GM21390 (cell line): ENCODE results near the gene NUDT6.
"Not testable (repeated sequence)": the region's sequence is repeated elsewhere in the genome, so short reads cannot be mapped to it uniquely, and the experiment has no call there.

Experiments
- ATAC-seq: cut with Tn5 transposase; IDR thresholded peaks from one replicate; pipeline ENCODE4 v1.9.1; 2021; ENCODE audit not compliant: unreplicated experiment

The NUDT6 gene

GRCh38 chr4:122879001-122879400, 43.4 kb downstream of the NUDT6 start:
- ATAC-seq, result no peak

- ATAC-seq, result no peak
Measured at GRCh38 chr4:122876456-122876855, 45.9 kb downstream of the NUDT6 start.

- no peak for ATAC-seq
Measured at GRCh38 chr4:122875949-122876348, 46.4 kb downstream of the NUDT6 start.

GRCh38 chr4:122873821-122874593, 48.4 kb downstream of the NUDT6 start:
- no peak for ATAC-seq

GRCh38 chr4:122873146-122873545, 49.3 kb downstream of the NUDT6 start:
- no peak for ATAC-seq

GRCh38 chr4:122868235-122868634, 54.2 kb downstream of the NUDT6 start:
- not testable (repeated sequence) for ATAC-seq

- no peak for ATAC-seq
Measured at GRCh38 chr4:122865425-122865824, 57.0 kb downstream of the NUDT6 start.

- no peak for ATAC-seq
Measured at GRCh38 chr4:122863639-122864038, 58.8 kb downstream of the NUDT6 start.

GRCh38 chr4:122861172-122861943, 61.0 kb downstream of the NUDT6 start:
- ATAC-seq, result no peak

- ATAC-seq, result no peak
Measured at GRCh38 chr4:122858705-122859104, 63.7 kb downstream of the NUDT6 start.

- ATAC-seq, result no peak
Measured at GRCh38 chr4:122857160-122857559, 65.2 kb downstream of the NUDT6 start.

GRCh38 chr4:122855353-122855890, 67.0 kb downstream of the NUDT6 start:
- ATAC-seq, result no peak

- ATAC-seq, result no peak
Measured at GRCh38 chr4:122854447-122855352, 67.7 kb downstream of the NUDT6 start.

GRCh38 chr4:122851568-122851967, 70.8 kb downstream of the NUDT6 start:
- no peak for ATAC-seq

GRCh38 chr4:122849789-122850188, 72.6 kb downstream of the NUDT6 start:
- ATAC-seq, result not testable (repeated sequence)

GRCh38 chr4:122847931-122848330, 74.5 kb downstream of the NUDT6 start:
- no peak for ATAC-seq

- ATAC-seq, result no peak
Measured at GRCh38 chr4:122845760-122846159, 76.6 kb downstream of the NUDT6 start.

- ATAC-seq, result no peak
Measured at GRCh38 chr4:122845066-122845465, 77.3 kb downstream of the NUDT6 start.

- ATAC-seq, result not testable (repeated sequence)
Measured at GRCh38 chr4:122844391-122844790, 78.0 kb downstream of the NUDT6 start.

- ATAC-seq, result no peak
Measured at GRCh38 chr4:122842984-122843531, 79.3 kb downstream of the NUDT6 start.
